HepG2 (cell line): ENCODE results near the gene KIF26B. TPM values are rescaled to one million over a fixed set of nuclear protein-coding genes. Genes with fewer than 3 reads are reported as not detected.

Source experiments
- MAFF ChIP-seq: IDR thresholded peaks from 2 replicates; pipeline ENCODE4 v1.6.1; 2011; ENCODE audit warnings: low read depth, low read length, improper control_type of control experiment
- MEF2D ChIP-seq: sonication (generic); formaldehyde crosslinking; IDR thresholded peaks from 2 replicates; pipeline ENCODE4 v1.5.1; 2020; ENCODE audit warnings: mild to moderate bottlenecking, missing genetic modification reagents
- NR2F2 ChIP-seq: IDR thresholded peaks from 2 replicates; pipeline ENCODE4 v1.6.1; 2012; ENCODE audit warnings: low read depth, inconsistent platforms, borderline replicate concordance
- PRMT3 ChIP-seq: sonication (generic); formaldehyde crosslinking; IDR thresholded peaks from 2 replicates; pipeline ENCODE4 v1.8.1; 2022; ENCODE audit warnings: low read depth, mild to moderate bottlenecking, moderate library complexity, missing genetic modification reagents, borderline replicate concordance
- SATB2 ChIP-seq: sonication (generic); formaldehyde crosslinking; IDR thresholded peaks from 2 replicates; pipeline ENCODE4 v1.5.0; 2020; ENCODE audit warnings: missing genetic modification reagents
- SNRNP70 ChIP-seq: fragments of 200-400 bp; formaldehyde crosslinking; IDR thresholded peaks from 2 replicates; pipeline ENCODE4 v1.6.1; 2017; ENCODE audit warnings: mild to moderate bottlenecking, low read depth, low read length, moderate library complexity
- TFDP1 ChIP-seq: IDR thresholded peaks from 2 replicates; pipeline ENCODE4 v1.6.1; 2016; ENCODE audit warnings: missing compliant biosample characterization, missing genetic modification reagents, borderline replicate concordance
- ZFX ChIP-seq: sonication (generic); formaldehyde crosslinking; IDR thresholded peaks from 2 replicates; pipeline ENCODE4 v1.4.0; 2020; ENCODE audit warnings: mild to moderate bottlenecking, low read depth, missing genetic modification reagents, moderate library complexity
- ZMYM2 ChIP-seq: sonication (generic); formaldehyde crosslinking; IDR thresholded peaks from 2 replicates; pipeline ENCODE4 v1.8.0; 2022; ENCODE audit warnings: mild to moderate bottlenecking, missing genetic modification reagents
- ZNF235 ChIP-seq: sonication (generic); formaldehyde crosslinking; IDR thresholded peaks from 2 replicates; pipeline ENCODE4 v1.8.1; 2023; ENCODE audit warnings: mild to moderate bottlenecking, missing genetic modification reagents, borderline replicate concordance
- ZNF317 ChIP-seq: sonication (generic); formaldehyde crosslinking; IDR thresholded peaks from 2 replicates; pipeline ENCODE4 v1.5.0; 2020; ENCODE audit warnings: mild to moderate bottlenecking, missing genetic modification reagents
- ZNF382 ChIP-seq: sonication (generic); formaldehyde crosslinking; IDR thresholded peaks from 2 replicates; pipeline ENCODE4 v1.5.0; 2020; ENCODE audit warnings: missing genetic modification reagents, mild to moderate bottlenecking, borderline replicate concordance
- ZNF383 ChIP-seq: sonication (generic); formaldehyde crosslinking; IDR thresholded peaks from 2 replicates; pipeline ENCODE4 v1.4.0; 2020; ENCODE audit warnings: missing genetic modification reagents, mild to moderate bottlenecking, borderline replicate concordance
- ZNF563 ChIP-seq: sonication (generic); formaldehyde crosslinking; IDR thresholded peaks from 2 replicates; pipeline ENCODE4 v1.8.0; 2022; ENCODE audit warnings: mild to moderate bottlenecking, moderate library complexity, missing genetic modification reagents
- ZNF644 ChIP-seq: IDR thresholded peaks from 2 replicates; pipeline ENCODE4 v1.6.1; 2016; ENCODE audit warnings: low read depth
- ZNF709 ChIP-seq: sonication (generic); formaldehyde crosslinking; IDR thresholded peaks from 2 replicates; pipeline ENCODE4 v1.5.0; 2020; ENCODE audit warnings: mild to moderate bottlenecking, missing genetic modification reagents
- ZSCAN9 ChIP-seq: IDR thresholded peaks from 2 replicates; pipeline ENCODE4 v1.6.1; 2016; ENCODE audit warnings: borderline replicate concordance
- polyA plus RNA-seq, 8 experiments: library from polyadenylated mRNA; depleted of rRNA in 3 of 8; stranded (reverse) in 7 of 8; unstranded in 1 of 8; fragments of >200 nt; fragmentation: Illumina TruSeq in 4 of 8; extraction: Trizol in 4 of 8; gene quantifications; 2 replicates each; pipeline versions ENCODE4 v1.2.1 to v1.2.3, GENCODE V29; 2011 to 2016; ENCODE audit warnings: low read depth in 4 of 8, missing spikeins in 1 of 8, mixed read lengths in 1 of 8; ENCODE audit not compliant: insufficient read depth in 1 of 8
- total RNA-seq, 5 experiments: library from RNA; depleted of rRNA; stranded (reverse); fragments of >200 nt; fragmentation: Illumina TruSeq; extraction: Trizol; gene quantifications; 2 replicates each; pipeline ENCODE4 v1.2.3, GENCODE V29; 2016; ENCODE audit warnings: low read depth in 1 of 5
- TF ChIP-seq, protein P1 (sequence below): sonication (generic); formaldehyde crosslinking; IDR thresholded peaks from 2 replicates; pipeline ENCODE4 v1.4.0; 2020; ENCODE audit warnings: missing genetic modification reagents, borderline replicate concordance
- TF ChIP-seq, protein P2 (sequence below): sonication (generic); formaldehyde crosslinking; IDR thresholded peaks from 2 replicates; pipeline ENCODE4 v1.5.0; 2020; ENCODE audit warnings: missing genetic modification reagents
- TF ChIP-seq, protein P3 (sequence below): sonication (generic); formaldehyde crosslinking; IDR thresholded peaks from 2 replicates; pipeline ENCODE4 v1.4.0; 2020; ENCODE audit warnings: missing genetic modification reagents
- TF ChIP-seq, protein P4 (sequence below): sonication (generic); formaldehyde crosslinking; IDR thresholded peaks from 2 replicates; pipeline ENCODE4 v1.9.0; 2021; ENCODE audit warnings: missing genetic modification reagents, borderline replicate concordance

The KIF26B gene
- total and polyA plus RNA-seq, 2 of the 13 experiments (the other 11 are each of a cell fraction or from before 2014, with no cell fraction given) = 0.08 to 0.09 TPM

- TF ChIP-seq, protein P1, sequence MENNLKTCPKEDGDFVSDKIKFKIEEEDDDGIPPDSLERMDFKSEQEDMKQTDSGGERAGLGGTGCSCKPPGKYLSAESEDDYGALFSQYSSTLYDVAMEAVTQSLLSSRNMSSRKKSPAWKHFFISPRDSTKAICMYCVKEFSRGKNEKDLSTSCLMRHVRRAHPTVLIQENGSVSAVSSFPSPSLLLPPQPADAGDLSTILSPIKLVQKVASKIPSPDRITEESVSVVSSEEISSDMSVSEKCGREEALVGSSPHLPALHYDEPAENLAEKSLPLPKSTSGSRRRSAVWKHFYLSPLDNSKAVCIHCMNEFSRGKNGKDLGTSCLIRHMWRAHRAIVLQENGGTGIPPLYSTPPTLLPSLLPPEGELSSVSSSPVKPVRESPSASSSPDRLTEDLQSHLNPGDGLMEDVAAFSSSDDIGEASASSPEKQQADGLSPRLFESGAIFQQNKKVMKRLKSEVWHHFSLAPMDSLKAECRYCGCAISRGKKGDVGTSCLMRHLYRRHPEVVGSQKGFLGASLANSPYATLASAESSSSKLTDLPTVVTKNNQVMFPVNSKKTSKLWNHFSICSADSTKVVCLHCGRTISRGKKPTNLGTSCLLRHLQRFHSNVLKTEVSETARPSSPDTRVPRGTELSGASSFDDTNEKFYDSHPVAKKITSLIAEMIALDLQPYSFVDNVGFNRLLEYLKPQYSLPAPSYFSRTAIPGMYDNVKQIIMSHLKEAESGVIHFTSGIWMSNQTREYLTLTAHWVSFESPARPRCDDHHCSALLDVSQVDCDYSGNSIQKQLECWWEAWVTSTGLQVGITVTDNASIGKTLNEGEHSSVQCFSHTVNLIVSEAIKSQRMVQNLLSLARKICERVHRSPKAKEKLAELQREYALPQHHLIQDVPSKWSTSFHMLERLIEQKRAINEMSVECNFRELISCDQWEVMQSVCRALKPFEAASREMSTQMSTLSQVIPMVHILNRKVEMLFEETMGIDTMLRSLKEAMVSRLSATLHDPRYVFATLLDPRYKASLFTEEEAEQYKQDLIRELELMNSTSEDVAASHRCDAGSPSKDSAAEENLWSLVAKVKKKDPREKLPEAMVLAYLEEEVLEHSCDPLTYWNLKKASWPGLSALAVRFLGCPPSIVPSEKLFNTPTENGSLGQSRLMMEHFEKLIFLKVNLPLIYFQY (CRISPR knock-in tag) = peak; percentile 15; the same call in 1 of the 2 replicates
- TF ChIP-seq, protein P2, sequence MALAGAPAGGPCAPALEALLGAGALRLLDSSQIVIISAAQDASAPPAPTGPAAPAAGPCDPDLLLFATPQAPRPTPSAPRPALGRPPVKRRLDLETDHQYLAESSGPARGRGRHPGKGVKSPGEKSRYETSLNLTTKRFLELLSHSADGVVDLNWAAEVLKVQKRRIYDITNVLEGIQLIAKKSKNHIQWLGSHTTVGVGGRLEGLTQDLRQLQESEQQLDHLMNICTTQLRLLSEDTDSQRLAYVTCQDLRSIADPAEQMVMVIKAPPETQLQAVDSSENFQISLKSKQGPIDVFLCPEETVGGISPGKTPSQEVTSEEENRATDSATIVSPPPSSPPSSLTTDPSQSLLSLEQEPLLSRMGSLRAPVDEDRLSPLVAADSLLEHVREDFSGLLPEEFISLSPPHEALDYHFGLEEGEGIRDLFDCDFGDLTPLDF (CRISPR knock-in tag) = no peak
- TF ChIP-seq ZNF709 (CRISPR knock-in tag) = no peak
- TF ChIP-seq MEF2D = no peak
- TF ChIP-seq ZNF383 (CRISPR knock-in tag) = no peak
- TF ChIP-seq SNRNP70 = no peak
- TF ChIP-seq ZNF382 (CRISPR knock-in tag) = no peak
- no peak for TF ChIP-seq ZNF317 (CRISPR knock-in tag)
- no peak for TF ChIP-seq PRMT3
- TF ChIP-seq, protein P3, sequence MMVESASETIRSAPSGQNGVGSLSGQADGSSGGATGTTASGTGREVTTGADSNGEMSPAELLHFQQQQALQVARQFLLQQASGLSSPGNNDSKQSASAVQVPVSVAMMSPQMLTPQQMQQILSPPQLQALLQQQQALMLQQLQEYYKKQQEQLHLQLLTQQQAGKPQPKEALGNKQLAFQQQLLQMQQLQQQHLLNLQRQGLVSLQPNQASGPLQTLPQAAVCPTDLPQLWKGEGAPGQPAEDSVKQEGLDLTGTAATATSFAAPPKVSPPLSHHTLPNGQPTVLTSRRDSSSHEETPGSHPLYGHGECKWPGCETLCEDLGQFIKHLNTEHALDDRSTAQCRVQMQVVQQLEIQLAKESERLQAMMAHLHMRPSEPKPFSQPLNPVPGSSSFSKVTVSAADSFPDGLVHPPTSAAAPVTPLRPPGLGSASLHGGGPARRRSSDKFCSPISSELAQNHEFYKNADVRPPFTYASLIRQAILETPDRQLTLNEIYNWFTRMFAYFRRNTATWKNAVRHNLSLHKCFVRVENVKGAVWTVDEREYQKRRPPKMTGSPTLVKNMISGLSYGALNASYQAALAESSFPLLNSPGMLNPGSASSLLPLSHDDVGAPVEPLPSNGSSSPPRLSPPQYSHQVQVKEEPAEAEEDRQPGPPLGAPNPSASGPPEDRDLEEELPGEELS (CRISPR knock-in tag) = no peak
- no peak for TF ChIP-seq ZSCAN9 (CRISPR knock-in tag)
- TF ChIP-seq, protein P4, sequence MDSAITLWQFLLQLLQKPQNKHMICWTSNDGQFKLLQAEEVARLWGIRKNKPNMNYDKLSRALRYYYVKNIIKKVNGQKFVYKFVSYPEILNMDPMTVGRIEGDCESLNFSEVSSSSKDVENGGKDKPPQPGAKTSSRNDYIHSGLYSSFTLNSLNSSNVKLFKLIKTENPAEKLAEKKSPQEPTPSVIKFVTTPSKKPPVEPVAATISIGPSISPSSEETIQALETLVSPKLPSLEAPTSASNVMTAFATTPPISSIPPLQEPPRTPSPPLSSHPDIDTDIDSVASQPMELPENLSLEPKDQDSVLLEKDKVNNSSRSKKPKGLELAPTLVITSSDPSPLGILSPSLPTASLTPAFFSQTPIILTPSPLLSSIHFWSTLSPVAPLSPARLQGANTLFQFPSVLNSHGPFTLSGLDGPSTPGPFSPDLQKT = no peak
- TF ChIP-seq ZNF235 (CRISPR knock-in tag) = no peak
- no peak for TF ChIP-seq SATB2 (CRISPR knock-in tag)
- TF ChIP-seq ZMYM2 (CRISPR knock-in tag) = no peak
- no peak for TF ChIP-seq MAFF
- no peak for TF ChIP-seq NR2F2
- no peak for TF ChIP-seq ZNF563
- TF ChIP-seq TFDP1 = 0 out of 2 replicates have a peak, but pooled peaks have one; percentile 11
- TF ChIP-seq ZFX (CRISPR knock-in tag) = no peak
- no peak for TF ChIP-seq ZNF644 (CRISPR knock-in tag)
These were observed 1.4 kb downstream of the KIF26B start (continued) for GRCh38 chr1:245156041-245156735.
